Panc1 (cell line): ENCODE data around the gene SH3BP4. TPM values are rescaled to one million over a fixed set of nuclear protein-coding genes. Genes with fewer than 3 reads are reported as not detected.

Source experiments
- ATAC-seq: fragments of 200-7000 bp; cut with Tn5 transposase; 2 replicates; pipeline ENCODE4 v1.9.1; 2020; ENCODE audit warnings: mild to moderate bottlenecking, moderate library complexity
- BruUV-seq: library from RNA; stranded (reverse); fragments of 400-500 nt; replicated peaks from 2 replicates; lab custom pipeline; 2021; lab: Mats Ljungman, UMichigan
- CTCF ChIA-PET: fragments of 300-600 bp; sonication (Branson Sonifier 250); formaldehyde crosslinking; loops from one replicate; lab custom pipeline; 2022; ENCODE audit warnings: antibody characterized with exemption; lab: Charles Lee
- POLR2A ChIA-PET: fragments of 300-600 bp; sonication (Branson Sonifier 250); formaldehyde crosslinking; loops from one replicate; lab custom pipeline; 2022; ENCODE audit warnings: antibody characterized with exemption; lab: Charles Lee
- DNase-seq: peaks from one replicate; pipeline ENCODE4 v3.0.0-alpha.2; 2010; ENCODE audit warnings: low read depth, low spot score
- H3K27ac ChIP-seq: 2 replicates; pipeline ENCODE4 v1.5.1; 2011; ENCODE audit warnings: mild to moderate bottlenecking, low read length, inconsistent platforms
- H3K27me3 ChIP-seq: fragments of 200-500 bp; sonication (Bioruptor generic); 2 replicates; pipeline ENCODE4 v1.6.0; 2014; ENCODE audit warnings: low read length, inconsistent platforms; ENCODE audit not compliant: control insufficient read depth, insufficient read depth
- H3K36me3 ChIP-seq: fragments of 200-500 bp; sonication (Bioruptor generic); 2 replicates; pipeline ENCODE4 v1.5.1; 2014; ENCODE audit warnings: inconsistent platforms, mild to moderate bottlenecking, low read length, moderate library complexity; ENCODE audit not compliant: control insufficient read depth, insufficient read depth
- H3K4me1 ChIP-seq: 2 replicates; pipeline ENCODE4 v1.5.1; 2011; ENCODE audit warnings: inconsistent platforms, mild to moderate bottlenecking, low read length, moderate library complexity; ENCODE audit not compliant: control insufficient read depth, insufficient read depth
- H3K4me3 ChIP-seq, 2 experiments: 2 replicates each; pipeline ENCODE4 v1.5.1; 2011 to 2012; ENCODE audit warnings: low read depth in 2 of 2, low read length in 2 of 2, mild to moderate bottlenecking in 2 of 2, inconsistent platforms in 1 of 2, moderate library complexity in 1 of 2
- H3K9me3 ChIP-seq: fragments of 200-500 bp; sonication (Bioruptor generic); 2 replicates; pipeline ENCODE4 v1.5.1; 2014; ENCODE audit warnings: low read depth, mild to moderate bottlenecking, inconsistent platforms, low read length, moderate library complexity; ENCODE audit not compliant: control insufficient read depth, insufficient read depth
- CTCF ChIP-seq: fragments of 450-650 bp; IDR thresholded peaks from 2 replicates; pipeline ENCODE4 v1.5.1; 2017; ENCODE audit warnings: mild to moderate bottlenecking
- POLR2AphosphoS5 ChIP-seq: IDR thresholded peaks from 2 replicates; pipeline ENCODE4 v1.6.1; 2012; ENCODE audit warnings: mild to moderate bottlenecking, low read depth, low read length, moderate library complexity
- SIN3A ChIP-seq: IDR thresholded peaks from 2 replicates; pipeline ENCODE4 v1.6.1; 2012; ENCODE audit warnings: low read depth, mild to moderate bottlenecking, low read length, moderate library complexity, borderline replicate concordance; ENCODE audit not compliant: insufficient read depth
- TCF7L2 ChIP-seq: IDR thresholded peaks from 2 replicates; pipeline ENCODE4 v1.6.1; 2011; ENCODE audit warnings: mild to moderate bottlenecking, low read depth, low read length, inconsistent platforms
- in situ Hi-C: cut with HindIII; loops from 2 replicates; pipeline ENCODE4 v1.10.0; 2016; ENCODE audit warnings: low sequenced_read_pairs, low pct_unique_long_range_greater_than_20kb
- intact Hi-C: fragments of 100-400 bp; cut with micrococcal nuclease; formaldehyde crosslinking; loops from one replicate; pipeline ENCODE4 v1.10.0; 2022; ENCODE audit not compliant: unreplicated experiment
- total RNA-seq: library from RNA; stranded (reverse); gene quantifications from one replicate; pipeline ENCODE4 v1.2.1, GENCODE V29; 2021; ENCODE audit not compliant: unreplicated experiment
- TF ChIP-seq, protein P1 (sequence below), 2 experiments: IDR thresholded peaks; 2 replicates each; pipeline ENCODE4 v1.6.1; 2011 to 2012; ENCODE audit warnings: low read depth in 2 of 2, control low read depth in 1 of 2, low read length in 1 of 2, mild to moderate bottlenecking in 1 of 2, moderate library complexity in 1 of 2; ENCODE audit not compliant: insufficient read depth in 1 of 2

The SH3BP4 gene
- total RNA-seq, 1 experiment from 2014 or later = 133 TPM

DNA sequence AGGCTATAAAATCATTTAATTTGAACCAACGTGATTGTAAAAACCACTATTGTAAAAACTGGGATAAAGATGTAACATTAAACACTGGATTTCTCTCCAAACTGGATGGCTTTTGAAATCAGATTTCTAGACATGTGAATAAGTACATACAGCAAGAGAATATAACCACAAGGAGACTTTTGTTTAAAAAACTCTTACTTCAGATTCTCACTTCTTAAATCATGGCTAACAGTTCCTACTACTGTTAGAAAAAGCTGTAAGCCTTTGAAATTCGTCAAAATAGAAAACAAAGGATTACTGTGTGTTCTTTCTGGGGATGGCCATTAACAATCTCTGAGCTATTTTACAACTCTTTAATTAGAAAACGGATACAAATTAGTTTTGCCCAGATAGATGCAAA lies 39.4 kb upstream of the SH3BP4 start:
- POLR2A ChIA-PET = no interaction called here
- Histone ChIP-seq H3K36me3 (no peaks in the 10 kb centered on the region), H3K4me1 (peaks cover 12% of the 10 kb centered on the region; the same call in 1 of the 2 replicates), H3K4me3 (no peak overlapping the region), H3K9me3 (no peaks in the 10 kb centered on the region), H3K27me3 (no peaks in the 10 kb centered on the region), H3K27ac (peak overlapping the region; percentile 32; the same call in 1 of the 2 replicates)
- in situ Hi-C loops = no loop called here
- BruUV-seq = no TSS peak
- intact Hi-C loops = no loop called here
- CTCF ChIA-PET = no interaction called here
- TF ChIP-seq TCF7L2 (no peak), SIN3A (no peak), CTCF (no peak), POLR2AphosphoS5 (no peak)
- TF ChIP-seq, protein P1, sequence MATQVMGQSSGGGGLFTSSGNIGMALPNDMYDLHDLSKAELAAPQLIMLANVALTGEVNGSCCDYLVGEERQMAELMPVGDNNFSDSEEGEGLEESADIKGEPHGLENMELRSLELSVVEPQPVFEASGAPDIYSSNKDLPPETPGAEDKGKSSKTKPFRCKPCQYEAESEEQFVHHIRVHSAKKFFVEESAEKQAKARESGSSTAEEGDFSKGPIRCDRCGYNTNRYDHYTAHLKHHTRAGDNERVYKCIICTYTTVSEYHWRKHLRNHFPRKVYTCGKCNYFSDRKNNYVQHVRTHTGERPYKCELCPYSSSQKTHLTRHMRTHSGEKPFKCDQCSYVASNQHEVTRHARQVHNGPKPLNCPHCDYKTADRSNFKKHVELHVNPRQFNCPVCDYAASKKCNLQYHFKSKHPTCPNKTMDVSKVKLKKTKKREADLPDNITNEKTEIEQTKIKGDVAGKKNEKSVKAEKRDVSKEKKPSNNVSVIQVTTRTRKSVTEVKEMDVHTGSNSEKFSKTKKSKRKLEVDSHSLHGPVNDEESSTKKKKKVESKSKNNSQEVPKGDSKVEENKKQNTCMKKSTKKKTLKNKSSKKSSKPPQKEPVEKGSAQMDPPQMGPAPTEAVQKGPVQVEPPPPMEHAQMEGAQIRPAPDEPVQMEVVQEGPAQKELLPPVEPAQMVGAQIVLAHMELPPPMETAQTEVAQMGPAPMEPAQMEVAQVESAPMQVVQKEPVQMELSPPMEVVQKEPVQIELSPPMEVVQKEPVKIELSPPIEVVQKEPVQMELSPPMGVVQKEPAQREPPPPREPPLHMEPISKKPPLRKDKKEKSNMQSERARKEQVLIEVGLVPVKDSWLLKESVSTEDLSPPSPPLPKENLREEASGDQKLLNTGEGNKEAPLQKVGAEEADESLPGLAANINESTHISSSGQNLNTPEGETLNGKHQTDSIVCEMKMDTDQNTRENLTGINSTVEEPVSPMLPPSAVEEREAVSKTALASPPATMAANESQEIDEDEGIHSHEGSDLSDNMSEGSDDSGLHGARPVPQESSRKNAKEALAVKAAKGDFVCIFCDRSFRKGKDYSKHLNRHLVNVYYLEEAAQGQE (IDR thresholded peaks at IDR 0.05; ENCODE audit: insufficient read depth in 1 of 2, low read depth in 2 of 2, low read length in 1 of 2) = no peak
- DNase-seq = no peak
- no peak for ATAC-seq

DNA sequence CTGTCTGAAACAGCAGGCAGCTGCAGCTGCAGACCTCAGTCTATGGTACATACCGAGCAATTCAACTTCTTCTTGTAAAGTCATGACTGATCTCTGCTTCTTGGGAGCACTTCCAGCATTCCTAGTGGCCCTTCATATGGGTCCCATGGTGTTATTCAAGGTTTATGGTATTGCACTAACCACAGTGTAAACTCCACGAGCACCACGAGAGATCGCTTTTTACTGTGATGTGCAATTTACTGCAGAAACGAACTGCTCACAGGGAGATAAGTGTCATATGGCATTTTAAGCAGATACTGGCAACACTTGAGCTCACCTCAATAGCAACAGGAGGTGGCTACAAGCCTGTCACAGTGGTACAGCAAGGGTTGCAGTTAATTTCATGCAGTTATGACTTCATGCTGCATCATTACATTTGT lies 38.6 kb upstream of the SH3BP4 start:
- Histone ChIP-seq H3K27me3 (no peaks in the 10 kb centered on the region), H3K9me3 (no peaks in the 10 kb centered on the region), H3K27ac (no peak overlapping the region), H3K4me1 (peaks cover 12% of the 10 kb centered on the region; the same call in 1 of the 2 replicates), H3K36me3 (no peaks in the 10 kb centered on the region), H3K4me3 (no peak overlapping the region; a peak in 1 of 4 replicates)
- ATAC-seq (peak; percentile 58), DNase-seq (no peak)
- intact Hi-C loops = no loop called here
- ChIA-PET POLR2A (no interaction called here), CTCF (interaction anchor here (0.6 kb wide), 1 partner anchor 336 kb away, joined by 3 read pairs; no protein-coding TSS in a partner anchor)
- BruUV-seq = no TSS peak
- in situ Hi-C loops = no loop called here
- TF ChIP-seq POLR2AphosphoS5 = no peak
- no peak for TF ChIP-seq CTCF
- TF ChIP-seq TCF7L2 = peak; percentile 86
